Glomerular endothelial cell (primary cell): ENCODE results near the gene GABRR2. TPM values are rescaled to one million over a fixed set of nuclear protein-coding genes. Genes with fewer than 3 reads are reported as not detected.
"Not testable (repeated sequence)": the region's sequence is repeated elsewhere in the genome, so short reads cannot be mapped to it uniquely, and the experiment has no call there.

Source experiments
- DNase-seq: peaks from one replicate; pipeline ENCODE4 v3.0.0-alpha.2; 2011; ENCODE audit warnings: low read depth, low spot score; ENCODE audit errors: extremely low read depth
- total RNA-seq: library from RNA; depleted of rRNA; stranded (reverse); fragments of >200 nt; gene quantifications from 2 replicates; pipeline ENCODE4 v1.2.3, GENCODE V29; 2015

GABRR2 gene
- total RNA-seq, 1 donor from 2014 or later: 0.18 TPM

DNA sequence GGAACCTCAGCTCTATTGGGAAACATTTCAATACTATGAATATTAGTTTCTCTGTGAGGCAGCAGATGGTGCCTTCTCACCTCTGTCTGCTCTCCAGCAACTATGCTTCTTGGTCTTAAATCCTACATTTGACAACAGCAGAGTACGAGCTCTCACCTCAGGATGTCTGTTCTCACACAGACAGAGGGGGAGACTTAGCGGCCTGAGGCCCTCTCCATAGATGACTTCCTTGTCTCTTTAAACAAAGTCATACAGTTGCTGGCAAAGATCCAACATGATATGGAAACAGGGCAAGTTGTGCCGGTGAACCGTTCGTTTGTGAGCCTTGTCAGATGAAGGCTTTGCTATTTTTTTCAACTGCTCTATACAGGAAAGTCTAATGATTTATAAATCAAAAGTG, 54.3 kb downstream of the GABRR2 start:
- no peak for DNase-seq

DNA sequence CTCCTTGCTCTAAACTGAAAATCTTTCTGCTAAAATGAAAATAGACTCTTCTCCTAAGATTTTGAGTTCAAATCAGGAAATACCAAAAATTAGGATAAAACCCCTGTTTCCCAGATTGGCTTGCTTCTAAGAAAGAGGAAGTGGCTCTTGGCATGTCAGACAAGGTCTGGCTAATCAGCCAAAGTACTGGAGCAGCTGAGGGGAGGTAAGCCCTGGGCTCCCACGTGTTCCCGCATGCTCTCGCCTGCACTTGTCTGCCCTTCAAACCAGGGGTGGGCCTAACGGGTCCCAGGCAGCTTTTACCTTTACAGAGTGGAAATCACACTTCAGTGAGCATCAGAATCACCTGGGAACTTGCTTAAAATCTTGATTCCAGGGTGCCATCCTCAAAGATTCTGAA, 54.8 kb downstream of the GABRR2 start:
- no peak for DNase-seq

DNA sequence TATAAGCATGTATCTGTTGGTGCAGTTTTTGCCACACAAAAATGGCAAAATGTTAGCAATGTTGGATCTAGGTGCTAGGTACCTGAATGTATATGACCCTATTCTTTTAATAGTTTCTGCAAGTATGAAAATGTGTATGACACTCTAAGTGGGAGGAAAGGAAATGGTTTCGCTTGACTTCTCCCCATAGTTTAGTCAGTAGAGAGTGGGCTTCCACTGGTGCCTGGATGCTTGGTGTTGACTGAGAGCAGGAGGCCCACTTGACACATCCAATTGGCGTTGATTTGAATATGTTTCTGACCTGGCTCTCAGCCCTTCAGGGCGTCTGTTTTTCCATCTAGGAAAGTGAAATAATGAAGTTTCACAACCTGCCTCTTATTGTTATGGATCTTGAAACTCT, 56.2 kb downstream of the GABRR2 start:
- no peak for DNase-seq

DNA sequence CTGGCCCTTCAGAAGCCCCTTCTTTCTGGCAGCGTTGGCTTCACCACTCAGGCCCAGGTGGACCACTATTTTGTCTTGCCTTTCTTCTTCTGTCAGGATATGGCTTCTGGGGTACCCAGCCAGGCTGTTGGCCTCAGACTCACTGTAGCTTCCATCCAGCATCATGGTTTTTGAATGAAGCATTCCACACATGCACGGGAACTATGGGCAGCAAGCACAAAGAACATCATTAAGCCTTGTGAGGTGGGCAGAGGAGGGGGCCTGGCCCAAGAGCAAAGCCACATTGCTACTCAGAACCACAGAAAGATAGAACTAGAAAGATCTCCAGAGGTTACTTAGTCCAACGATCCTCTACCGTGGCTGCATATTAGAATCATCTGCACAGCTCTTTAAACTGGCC, 57.3 kb downstream of the GABRR2 start:
- no peak for DNase-seq

DNA sequence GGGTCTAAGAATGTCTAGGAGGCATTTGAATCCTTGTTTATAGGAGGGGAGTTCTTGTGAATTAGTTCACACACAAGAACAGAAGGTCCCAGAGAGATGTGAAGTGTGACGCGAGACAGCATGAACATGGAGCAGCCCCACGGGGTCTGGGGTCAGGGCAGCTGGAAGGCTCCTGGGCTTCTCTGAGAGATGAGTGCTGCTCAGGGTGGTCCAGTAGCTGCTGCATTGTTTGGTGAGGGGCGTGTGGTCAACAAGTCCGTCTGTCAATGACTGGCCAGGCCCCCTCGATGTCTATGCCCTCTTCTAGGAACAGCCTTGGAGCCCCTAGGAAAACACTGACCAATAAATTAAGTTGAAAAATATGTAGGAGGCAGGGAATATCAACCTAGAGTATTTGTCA, 57.8 kb downstream of the GABRR2 start:
- DNase-seq: no peak

DNA sequence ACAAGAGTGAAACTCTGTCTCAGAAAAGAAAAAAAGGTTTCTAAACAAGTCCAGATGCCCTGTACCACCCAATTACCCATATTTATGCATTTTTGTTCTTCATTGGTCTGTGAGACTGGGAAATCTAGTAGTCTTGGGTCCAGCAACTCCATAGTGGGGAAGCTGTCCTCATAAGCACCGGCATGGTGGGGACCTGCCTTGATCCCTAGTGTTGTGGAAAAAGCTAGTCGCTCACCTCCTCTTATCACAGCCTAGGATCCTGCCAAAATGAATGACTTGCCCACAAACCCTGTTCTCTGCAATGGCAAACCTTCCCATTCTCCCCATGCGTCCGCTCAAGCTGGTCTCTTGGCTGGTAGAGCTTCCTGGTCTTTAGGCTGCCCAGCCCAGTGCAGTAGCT, 59.7 kb downstream of the GABRR2 start:
- no peak for DNase-seq

DNA sequence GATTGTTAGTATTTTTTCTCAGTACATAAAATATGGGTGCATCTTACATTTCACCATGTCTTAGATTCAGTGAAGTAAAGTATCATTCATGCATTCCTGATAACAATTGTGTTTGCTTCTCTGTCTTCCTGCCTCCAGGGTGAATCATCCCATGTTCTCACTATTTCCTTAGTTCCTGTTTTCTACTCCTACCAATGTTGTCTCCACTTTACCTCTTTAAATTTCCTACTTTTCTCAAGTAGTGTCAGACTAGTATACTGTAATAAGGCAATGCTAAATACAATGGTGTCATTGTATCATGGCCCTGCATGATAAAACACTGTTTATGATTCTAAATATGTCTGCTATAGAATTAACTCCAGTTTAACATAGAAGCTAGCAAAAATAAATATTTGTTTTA, 60.5 kb downstream of the GABRR2 start:
- DNase-seq: no peak

DNA sequence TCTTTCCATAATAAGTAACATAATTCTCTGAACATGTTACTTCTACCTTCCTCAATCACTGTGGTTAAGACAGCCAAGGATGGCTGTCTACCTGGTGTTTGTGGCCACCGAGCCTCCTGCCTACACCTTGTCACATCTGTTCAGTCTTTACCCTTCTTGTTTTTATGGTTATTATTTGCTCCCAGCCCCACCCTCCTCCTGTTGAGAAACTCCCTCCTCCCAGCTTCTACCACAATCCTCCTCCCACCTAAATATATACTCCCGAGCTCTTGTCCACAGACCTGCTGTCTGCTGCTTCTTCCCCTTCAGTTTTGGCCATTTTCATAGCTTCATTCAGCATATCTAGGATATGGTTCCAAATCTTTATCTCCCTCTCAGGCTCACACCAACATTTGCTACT, 62.2 kb downstream of the GABRR2 start:
- no peak for DNase-seq

DNA sequence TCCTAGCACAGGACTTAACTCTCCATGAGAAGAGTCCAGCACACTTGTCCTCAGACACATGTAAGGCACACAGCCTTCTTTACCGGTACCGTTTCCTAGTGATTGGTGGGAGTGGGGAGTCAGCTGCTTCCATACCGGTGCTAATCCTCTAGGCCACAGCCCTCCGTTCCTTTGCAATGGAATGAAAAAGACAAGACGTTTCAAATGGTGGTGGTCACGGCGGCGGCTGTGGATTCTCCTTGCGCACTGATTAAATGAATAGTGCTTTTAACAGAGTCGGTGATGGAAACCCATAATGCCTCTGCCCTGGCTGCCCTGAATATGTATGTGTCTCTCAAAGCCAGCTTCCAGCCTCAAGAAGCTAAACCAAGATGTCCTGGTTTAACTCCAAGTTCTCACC, 63.1 kb downstream of the GABRR2 start:
- DNase-seq: no peak

DNA sequence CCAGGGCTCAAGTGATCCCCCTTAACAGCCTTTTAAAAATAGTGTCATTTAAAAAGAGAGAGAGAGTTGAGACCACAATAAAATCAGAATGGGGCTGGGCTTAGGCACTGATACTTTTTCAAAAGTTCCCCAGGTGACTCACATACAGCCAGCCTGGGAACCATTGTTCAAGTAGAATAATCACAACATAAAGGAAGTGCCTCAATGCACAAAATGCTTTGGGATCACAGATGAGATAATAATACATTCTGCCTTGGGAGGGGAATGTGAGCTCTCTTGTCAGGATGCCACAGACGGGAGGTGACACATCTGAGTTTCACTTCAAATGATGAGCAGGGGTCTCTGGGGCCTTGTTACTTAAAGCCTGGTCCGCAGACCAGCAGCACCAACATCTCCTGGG, 63.9 kb downstream of the GABRR2 start:
- no peak for DNase-seq

DNA sequence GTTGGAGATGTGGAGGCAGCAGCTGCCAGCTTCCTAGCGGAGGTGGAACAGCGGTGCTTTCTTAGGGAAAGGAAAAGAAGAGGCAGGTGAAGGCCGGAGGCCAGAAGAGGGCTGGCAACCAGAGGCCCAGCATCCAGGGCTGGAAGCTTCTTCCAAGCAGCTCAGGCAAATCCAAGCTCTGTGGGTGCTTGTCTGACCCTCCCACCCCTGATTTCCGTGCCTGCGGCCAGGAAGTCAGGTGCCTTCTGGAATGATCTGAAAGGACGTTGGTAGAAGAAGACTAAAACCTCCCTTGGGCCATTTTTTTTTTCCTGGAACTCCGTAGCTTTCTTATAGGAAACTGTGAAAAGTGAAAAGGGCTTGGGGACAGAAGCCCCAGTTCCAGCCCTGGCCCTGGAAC, 64.9 kb downstream of the GABRR2 start:
- DNase-seq: no peak

DNA sequence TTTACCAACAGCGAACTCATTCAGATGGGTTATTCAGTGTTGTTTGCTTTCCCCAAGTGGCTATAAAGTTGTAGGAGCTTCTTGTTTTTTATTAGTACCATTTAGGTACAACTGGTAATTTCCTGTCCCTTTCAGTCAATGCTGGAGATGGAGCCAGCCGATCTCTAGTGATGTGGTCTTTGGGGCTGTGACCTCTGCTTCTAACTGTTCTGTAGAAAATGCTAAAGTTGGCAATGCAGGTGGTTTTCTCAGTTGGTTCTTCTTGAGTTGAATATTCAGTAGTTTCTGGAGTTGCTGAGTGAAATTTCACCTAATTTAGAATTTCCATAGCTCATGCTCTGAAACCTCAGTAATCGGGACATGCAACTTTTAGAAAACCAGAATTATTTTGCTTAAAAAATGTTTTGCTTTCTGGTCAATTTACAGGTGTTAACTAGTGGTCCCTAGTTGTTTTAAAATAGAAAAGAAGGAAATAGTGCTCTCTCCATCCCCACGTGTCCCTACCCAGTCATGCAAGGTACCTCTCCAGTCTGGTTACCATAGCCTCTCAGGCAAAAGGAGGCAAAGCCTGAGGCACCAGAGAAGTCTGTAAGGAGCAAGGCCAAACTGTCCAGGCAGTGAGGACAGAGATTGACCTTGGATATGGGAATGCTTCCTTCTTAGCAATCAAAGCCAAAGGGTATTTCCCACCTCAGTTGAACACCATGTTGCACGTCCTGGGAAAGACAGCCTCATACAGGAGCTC, 70.7 kb downstream of the GABRR2 start:
- no peak for DNase-seq

DNA sequence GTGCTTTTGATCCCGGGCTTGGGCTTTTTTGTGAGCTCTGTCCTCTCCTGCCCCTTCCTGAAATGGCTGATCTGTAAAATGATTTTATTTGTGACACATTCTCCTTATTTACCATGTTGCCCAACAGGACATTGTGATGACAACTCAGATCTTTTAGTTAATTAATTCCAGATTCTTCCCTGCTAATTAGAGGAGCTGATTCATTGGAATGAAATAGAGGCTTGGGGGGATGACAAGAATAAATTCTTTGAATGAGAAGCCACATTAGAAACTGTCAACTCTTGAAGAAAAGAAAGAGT, 71.8 kb downstream of the GABRR2 start:
- no peak for DNase-seq

DNA sequence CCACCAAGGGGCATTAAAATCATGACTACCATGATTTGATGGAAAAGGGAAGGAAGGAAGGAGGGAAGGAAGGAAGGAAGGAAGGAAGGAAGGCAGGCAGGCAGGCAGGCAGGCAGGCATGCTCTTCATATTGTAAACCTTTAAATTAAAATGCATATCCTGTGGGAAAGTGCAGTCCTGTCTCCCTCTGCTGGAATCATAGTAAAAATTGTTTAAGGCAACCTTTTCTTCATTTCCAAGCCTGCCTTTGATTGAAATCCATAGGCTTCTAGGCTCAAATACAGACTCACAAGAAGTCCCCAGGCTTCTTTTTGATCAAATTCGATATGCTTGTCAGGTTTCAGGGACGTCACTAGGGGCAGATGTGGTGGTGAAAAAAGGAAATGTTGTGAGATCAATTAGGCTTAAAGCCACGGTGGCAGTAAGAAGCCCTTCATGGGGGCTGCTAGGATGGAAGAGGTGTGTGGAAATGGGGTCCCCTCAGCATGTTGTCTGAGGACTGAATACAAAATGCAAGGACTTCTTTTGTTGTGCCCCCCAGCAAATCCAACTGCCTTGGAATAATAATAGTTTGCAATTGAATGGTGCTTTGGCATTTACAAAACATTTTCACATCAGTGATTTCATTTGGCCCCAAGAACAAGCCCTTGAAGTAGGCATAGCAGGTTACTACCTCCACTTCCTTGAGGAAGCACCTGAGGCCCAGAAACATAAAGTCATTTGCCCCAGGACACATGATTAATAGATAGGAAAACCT, 72.3 kb downstream of the GABRR2 start:
- peak; percentile 39 for DNase-seq

DNA sequence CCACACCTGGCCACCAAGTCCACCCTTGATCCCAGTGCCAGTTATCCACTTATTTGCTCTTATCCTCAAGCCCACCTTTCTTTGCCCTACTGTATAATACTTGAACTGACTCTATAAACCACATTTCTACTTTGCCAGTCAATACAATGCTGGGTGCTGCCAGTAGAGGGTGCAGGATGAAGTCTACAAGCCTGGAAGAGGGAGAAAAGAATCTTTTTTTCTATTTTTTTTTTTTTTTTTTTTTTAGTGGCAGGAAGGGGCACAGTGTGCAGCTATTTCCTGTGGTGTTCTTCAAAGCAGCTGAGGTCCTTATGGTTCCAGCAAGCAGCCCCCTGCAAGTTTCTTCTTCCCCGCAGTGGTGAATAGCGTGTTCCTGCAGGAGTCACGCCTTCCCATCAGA, 75.8 kb downstream of the GABRR2 start:
- no peak for DNase-seq

DNA sequence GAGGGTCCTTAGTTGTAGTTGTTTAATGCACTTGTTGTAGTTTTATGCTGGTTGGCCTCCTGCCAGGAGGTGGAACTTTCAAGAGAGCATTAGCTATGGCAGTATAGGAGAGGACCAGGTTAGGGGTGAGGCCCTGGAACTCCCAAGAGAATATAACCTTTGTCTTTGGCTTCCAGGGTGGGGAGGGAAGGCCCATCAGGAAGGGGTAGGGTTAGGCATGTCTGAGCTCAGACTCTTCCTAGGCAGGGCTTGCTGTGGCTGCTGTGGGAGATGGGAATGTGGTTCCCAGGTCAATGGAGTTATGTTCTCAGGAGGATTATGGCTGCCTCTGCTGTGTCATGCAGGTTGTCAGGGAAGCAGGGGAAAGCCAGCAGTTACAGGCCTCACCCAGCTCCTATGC, 77.9 kb downstream of the GABRR2 start:
- no peak for DNase-seq

DNA sequence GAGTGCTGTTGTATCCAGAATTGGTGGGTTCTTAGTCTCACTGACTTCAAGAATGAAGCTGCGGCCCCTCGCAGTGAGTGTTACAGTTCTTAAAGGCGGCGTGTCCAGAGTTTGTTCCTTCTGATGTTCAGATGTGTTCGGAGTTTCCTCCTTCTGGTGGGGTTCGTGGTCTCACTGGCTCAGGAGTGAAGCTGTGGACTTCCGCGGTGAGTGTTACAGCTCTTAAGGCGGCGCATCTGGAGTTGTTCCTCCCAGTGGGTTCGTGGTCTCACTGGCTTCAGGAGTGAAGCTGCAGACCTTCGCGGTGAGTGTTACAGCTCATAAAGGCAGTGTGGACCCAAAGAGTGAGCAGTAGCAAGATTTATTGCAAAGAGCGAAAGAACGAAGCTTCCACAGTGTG, 81.5 kb downstream of the GABRR2 start:
- DNase-seq: not testable (repeated sequence)

DNA sequence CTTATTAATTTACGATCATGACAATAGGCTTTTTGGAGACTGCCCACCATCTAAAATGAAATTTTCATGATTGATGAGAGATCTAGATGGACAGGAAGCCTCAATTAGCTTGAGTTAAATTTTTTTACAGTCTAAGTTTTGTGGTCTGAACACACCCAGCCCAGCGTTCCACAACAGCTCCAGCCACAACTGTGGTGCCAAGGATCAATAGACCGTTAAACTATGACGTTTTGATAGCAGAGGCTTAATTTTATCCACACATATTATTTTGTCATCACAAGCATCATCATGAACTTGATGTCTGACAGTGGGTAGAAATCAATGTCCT, 92.4 kb downstream of the GABRR2 start:
- no peak for DNase-seq

DNA sequence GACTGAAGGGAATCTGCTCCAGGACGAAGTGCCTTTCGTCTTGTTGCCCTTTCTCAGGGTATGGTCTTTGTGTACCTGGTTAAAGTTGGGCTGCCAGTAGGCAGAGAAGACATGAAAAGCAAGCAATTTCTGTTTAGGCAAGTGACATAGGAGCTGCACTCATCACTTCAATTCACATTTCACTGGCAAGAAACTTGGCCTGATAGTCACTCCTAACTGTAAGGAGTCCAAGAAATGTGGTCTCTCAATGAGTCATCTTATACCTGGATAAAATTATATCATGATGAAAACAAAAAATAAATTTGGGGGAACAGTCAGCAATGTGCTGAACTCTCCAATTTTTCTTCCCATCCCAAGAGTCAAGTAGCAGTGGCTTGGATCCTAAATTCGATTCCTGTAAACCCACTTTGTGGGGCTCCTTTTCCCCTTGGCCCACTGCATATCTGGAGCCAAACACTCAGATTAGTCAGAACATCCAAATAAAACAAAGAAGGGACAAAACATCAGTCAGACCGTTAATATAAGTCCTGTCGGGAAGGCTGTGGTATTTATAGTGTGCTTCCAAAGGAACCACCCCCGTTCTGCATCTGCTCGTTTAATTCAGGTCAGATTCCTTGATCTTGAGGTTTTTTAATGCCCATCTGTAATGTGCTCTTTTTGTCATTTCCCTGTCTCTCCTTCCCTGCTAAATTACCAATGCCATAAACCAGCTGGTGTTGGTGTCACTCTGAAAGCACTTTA, 93.0 kb downstream of the GABRR2 start:
- DNase-seq: no peak

DNA sequence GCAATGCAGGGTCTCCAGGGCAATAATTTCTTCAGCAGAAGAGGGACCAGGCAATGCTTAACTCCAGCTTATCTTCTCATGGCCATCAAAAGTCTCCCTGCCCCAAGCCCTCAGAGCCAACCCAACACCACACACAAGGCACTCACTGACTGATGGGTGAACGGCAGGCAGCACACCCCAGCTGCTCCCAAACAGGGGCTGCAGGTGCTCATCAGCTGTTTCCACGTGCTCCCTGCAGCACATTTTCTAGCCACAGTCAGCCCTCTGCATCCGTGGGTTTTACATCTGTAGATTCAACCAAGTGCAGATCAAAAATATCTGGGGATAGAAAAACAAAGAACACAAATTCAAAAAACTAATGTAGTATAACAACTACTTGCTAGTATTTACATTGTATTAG, 94.0 kb downstream of the GABRR2 start:
- no peak for DNase-seq

DNA sequence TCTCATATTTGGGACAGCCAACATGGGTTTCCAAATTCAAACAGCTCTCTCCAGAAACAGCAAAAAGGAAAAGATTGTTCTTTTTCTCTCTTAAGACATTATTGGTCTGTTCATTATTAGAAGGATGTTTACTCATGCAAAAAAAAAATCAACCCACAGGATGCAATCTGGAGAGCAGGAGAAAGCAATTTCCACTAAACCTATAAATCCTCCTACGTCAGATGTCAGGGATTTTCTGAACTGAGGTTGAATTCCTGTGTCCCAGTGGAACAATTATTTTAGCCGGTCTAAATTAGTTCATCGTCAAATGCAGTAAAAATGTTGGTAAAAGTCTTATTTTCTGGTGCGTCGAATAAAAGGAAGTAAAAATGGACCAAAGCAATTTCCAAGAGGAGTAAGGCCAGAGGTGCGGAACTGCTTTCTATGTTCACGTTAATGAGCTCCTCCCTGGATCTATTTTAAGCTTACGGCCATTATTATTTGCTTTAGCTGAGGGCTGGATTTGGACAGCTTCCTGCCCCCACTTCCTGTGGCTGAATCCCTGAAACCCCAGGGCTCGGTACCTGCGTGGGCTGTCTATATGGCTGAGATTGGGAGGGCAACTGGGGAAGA, 97.7 kb downstream of the GABRR2 start, which contains the start of gene GABRR1:
GABRR1 (minus strand) TSS at position 60 of the 612 bp plus-strand sequence; CDS start at position 24, 36 bp downstream.
- DNase-seq: no peak

DNA sequence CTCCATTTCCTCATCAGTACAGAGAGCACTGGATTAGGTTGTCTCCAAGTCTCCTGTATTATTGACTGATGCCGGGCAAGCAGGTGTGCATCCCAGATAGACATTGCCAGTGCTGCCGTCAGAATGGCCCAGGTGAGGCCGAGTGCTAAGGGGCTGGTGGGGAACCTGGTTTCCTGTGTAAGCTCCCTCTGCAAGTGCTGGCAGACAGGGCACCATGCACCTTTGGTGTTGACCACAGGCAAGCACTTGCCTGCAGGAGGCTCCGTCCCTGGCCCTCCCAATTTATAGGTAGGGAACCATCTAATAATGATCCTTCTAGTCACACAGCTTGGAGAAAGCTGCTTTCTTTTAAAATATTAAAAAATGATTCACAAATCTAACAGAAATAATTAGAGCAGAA, 98.7 kb downstream of the GABRR2 start:
- DNase-seq: no peak
